Stimulated activated naive B cell treated with anti-CD40 and anti-IgM and Interleukin-4, amounts not matched to agents 10 μg/mL and 1 μg/mL and 100 μg/mL, for 72 hours (primary cell): ENCODE results near the gene WDR70.
"Not testable (repeated sequence)": the region's sequence is repeated elsewhere in the genome, so short reads cannot be mapped to it uniquely, and the experiment has no call there.

ENCODE experiments used
- ATAC-seq, 2 donors: fragments of 150-1000 bp; cut with Tn5 transposase; replicated peaks; 2 replicates each; pipeline ENCODE4 v1.10.0; 2021; ENCODE audit warnings: moderate library complexity in 1 of 2
- DNase-seq: peaks from one replicate; pipeline ENCODE4 v3.0.0; 2021
- H3K27ac Mint-ChIP-seq: one replicate; pipeline ENCODE4 v1.8.0; 2022; ENCODE audit warnings: mild to moderate bottlenecking, mixed read lengths
- H3K27me3 Mint-ChIP-seq, 2 donors: one replicate each; pipeline ENCODE4 v1.8.0; 2022; ENCODE audit warnings: mixed read lengths in 2 of 2
- H3K36me3 Mint-ChIP-seq, 2 donors: one replicate each; pipeline ENCODE4 v1.8.0; 2022; ENCODE audit warnings: mixed read lengths in 2 of 2, mild to moderate bottlenecking in 1 of 2
- H3K4me1 Mint-ChIP-seq, 2 donors: one replicate each; pipeline ENCODE4 v1.8.0; 2022; ENCODE audit warnings: mixed read lengths in 2 of 2, mild to moderate bottlenecking in 1 of 2
- H3K4me3 Mint-ChIP-seq, 2 donors: one replicate each; pipeline ENCODE4 v1.8.0; 2022; ENCODE audit warnings: mild to moderate bottlenecking in 2 of 2, mixed read lengths in 2 of 2, moderate library complexity in 1 of 2
- H3K9me3 Mint-ChIP-seq, 2 donors: one replicate each; pipeline ENCODE4 v1.8.0; 2022; ENCODE audit warnings: mixed read lengths in 2 of 2, mild to moderate bottlenecking in 1 of 2

WDR70 gene

DNA sequence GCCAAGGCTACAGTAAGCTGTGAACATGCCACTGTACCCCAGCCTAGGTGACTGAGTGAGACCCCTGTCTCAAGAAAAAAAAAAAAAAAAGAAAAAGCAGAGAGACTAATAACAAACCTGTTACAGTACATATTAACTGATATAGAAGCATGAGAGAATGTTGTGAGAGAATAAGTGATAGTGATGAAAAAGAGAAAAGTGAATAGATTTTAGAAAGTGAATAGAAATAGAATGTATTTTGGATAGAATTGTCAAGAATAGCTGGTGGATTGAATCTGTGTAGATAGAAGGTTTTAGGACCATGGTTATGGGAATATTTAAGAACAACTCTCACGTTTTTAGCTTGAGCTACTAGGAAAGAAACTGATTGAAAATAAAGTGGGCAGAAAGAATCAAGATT lies 135.8 kb downstream of the WDR70 start:
- H3K36me3 Mint-ChIP-seq = peaks cover 21 to 37% of the 10 kb centered on the region in 2 donors
- peaks cover 3 to 5% of the 10 kb centered on the region in 2 donors for H3K9me3 Mint-ChIP-seq
- no peak overlapping the region for H3K27ac Mint-ChIP-seq
- H3K4me1 Mint-ChIP-seq = peaks cover 0 to 5% of the 10 kb centered on the region in 2 donors
- ATAC-seq (no peak), DNase-seq (no peak)
- no peaks in the 10 kb centered on the region for H3K27me3 Mint-ChIP-seq
- H3K4me3 Mint-ChIP-seq = no peak overlapping the region

- DNase-seq (no peak), ATAC-seq (no peak)
- Mint-ChIP-seq H3K27ac (no peak overlapping the region), H3K36me3 (peaks cover 26 to 34% of the 10 kb centered on the region in 2 donors), H3K4me1 (peaks cover 0 to 5% of the 10 kb centered on the region in 2 donors), H3K27me3 (no peaks in the 10 kb centered on the region), H3K4me3 (no peak overlapping the region), H3K9me3 (peaks cover 3 to 5% of the 10 kb centered on the region in 2 donors)
These were observed 138.6 kb downstream of the WDR70 start for GRCh38 chr5:37517686-37518085.

DNA sequence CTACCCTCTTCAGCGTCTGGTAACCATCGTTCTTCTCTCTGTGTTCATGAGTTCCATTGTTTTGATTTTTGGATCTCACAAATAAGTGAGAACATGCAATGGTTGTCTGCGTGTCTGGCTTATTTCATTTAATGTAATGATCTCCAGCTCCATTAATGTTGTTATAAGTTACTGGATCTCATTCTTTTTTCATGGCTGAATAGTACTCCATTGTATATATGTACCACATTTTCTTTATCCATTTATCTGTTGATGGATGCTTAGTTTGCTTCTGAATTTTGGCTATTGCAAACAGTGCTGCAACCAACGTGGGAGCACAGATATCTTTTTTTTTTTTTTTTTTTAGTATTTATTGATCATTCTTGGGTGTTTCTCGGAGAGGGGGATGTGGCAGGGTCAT lies 139.2 kb downstream of the WDR70 start:
- not testable (repeated sequence) for H3K27me3 Mint-ChIP-seq, H3K4me1 Mint-ChIP-seq, H3K4me3 Mint-ChIP-seq

GRCh38 chr5:37519304-37519703 lies 140.2 kb downstream of the WDR70 start:
- DNase-seq (no peak), ATAC-seq (no peak)
- Mint-ChIP-seq H3K9me3 (peaks cover 7 to 8% of the 10 kb centered on the region in 2 donors), H3K27me3 (no peaks in the 10 kb centered on the region), H3K27ac (no peak overlapping the region), H3K4me1 (no peaks in the 10 kb centered on the region), H3K36me3 (peaks cover 30 to 37% of the 10 kb centered on the region in 2 donors), H3K4me3 (no peak overlapping the region)

More for the DNA sequence above, 139.2 kb downstream of the WDR70 start:
- not testable (repeated sequence) for ATAC-seq, DNase-seq, H3K27ac Mint-ChIP-seq, H3K9me3 Mint-ChIP-seq
- peaks cover 22 to 32% of the 10 kb centered on the region in 2 donors for H3K36me3 Mint-ChIP-seq

DNA sequence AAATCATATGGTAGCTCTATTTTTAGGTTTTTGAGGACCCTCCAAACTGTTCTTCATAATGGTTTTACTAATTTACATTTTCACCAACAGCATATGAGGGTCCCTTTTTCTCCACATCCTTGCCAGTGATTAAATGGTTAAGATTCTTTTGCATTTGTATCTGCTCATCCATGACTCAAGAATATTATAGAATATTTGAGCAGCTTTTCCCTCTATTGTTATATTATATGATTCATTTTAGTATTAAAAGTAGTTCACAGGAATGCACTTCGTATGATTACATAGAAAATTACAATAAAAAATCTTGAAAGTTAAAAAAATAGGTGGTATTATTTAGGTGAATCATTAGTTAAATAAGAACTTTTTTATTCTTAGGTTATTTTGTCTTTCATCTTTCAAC lies 140.7 kb downstream of the WDR70 start:
- ATAC-seq (no peak), DNase-seq (no peak)
- H3K27me3 Mint-ChIP-seq = no peaks in the 10 kb centered on the region
- H3K4me1 Mint-ChIP-seq = no peaks in the 10 kb centered on the region
- H3K36me3 Mint-ChIP-seq = peaks cover 34 to 38% of the 10 kb centered on the region in 2 donors
- peaks cover 10 to 11% of the 10 kb centered on the region in 2 donors for H3K9me3 Mint-ChIP-seq
- no peak overlapping the region for H3K27ac Mint-ChIP-seq
- no peak overlapping the region for H3K4me3 Mint-ChIP-seq

- no peaks in the 10 kb centered on the region for H3K27me3 Mint-ChIP-seq
- no peak for ATAC-seq
These were observed 141.7 kb downstream of the WDR70 start for GRCh38 chr5:37520811-37521210.

DNA sequence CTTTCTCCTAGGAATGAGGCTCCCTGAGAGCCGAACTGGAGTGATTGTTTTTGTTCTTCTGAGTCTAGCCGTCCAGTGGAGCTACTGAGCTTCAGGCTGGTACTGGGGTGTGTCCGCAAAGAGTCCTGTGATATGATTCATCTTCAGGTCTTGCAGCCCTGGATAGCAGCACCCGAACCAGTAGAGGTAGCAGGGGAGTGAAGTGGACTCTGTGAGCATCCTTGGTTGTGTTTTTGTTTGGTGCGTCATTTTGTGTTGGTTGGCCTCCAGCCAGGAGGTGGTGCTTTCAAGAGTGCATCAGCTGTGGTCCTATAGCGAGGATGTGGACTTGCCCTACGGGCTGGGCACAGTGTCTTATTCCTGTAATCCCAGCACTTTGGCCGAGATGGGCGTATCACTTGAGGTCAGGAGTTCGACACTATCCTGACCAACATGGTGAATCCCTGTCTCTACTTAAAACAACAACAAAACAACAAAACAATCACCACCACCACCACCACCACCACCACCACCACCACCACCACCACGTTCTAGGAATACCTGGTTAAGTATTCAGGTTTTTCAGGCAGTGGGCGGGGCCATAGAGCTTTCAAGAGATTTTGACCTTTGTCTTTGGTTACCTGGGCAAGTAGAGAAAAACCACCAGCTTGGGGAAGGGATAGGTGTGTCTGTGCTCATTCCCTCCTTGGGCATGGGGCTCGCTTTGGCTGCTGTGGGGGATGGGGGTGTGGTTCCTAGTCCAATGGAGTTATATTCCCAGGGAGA lies 154.0 kb downstream of the WDR70 start:
- Mint-ChIP-seq H3K27me3 (no peaks in the 10 kb centered on the region), H3K36me3 (peaks cover 43 to 55% of the 10 kb centered on the region in 2 donors)
- DNase-seq = no peak

More at GRCh38 chr5:37520811-37521210, 141.7 kb downstream of the WDR70 start:
- H3K9me3 Mint-ChIP-seq = peaks cover 16% of the 10 kb centered on the region in 2 donors
- no peak for DNase-seq
- no peak overlapping the region for H3K27ac Mint-ChIP-seq
- peaks cover 34 to 40% of the 10 kb centered on the region in 2 donors for H3K36me3 Mint-ChIP-seq
- H3K4me3 Mint-ChIP-seq = no peak overlapping the region
- no peaks in the 10 kb centered on the region for H3K4me1 Mint-ChIP-seq

DNA sequence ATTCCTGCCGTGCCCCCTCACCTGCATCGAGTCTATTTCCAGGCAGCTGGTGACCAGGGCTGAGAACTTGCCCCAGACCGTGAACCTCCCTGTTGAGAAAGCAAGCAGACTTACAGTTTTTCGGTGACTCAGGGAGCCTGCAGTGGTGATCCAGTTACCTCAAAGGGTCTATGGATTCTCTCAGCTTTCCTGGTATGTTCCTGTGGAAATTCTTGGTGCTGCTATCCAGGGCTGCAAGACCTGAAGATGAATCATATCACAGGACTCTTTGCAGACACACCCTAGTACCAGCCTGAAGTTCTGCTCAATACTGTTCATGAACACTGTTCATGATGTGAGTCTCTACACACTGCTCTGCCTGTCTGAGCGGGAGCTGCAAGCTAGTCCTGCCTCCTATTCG lies 154.7 kb downstream of the WDR70 start:
- DNase-seq (no peak), ATAC-seq (no peak)
- Mint-ChIP-seq H3K4me3 (no peak overlapping the region), H3K36me3 (peaks cover 46 to 55% of the 10 kb centered on the region in 2 donors), H3K27me3 (no peaks in the 10 kb centered on the region), H3K9me3 (peaks cover 10 to 12% of the 10 kb centered on the region in 2 donors), H3K27ac (no peak overlapping the region), H3K4me1 (peaks cover 2 to 7% of the 10 kb centered on the region in 2 donors)

More for the DNA sequence above, 154.0 kb downstream of the WDR70 start:
- Mint-ChIP-seq H3K27ac (no peak overlapping the region), H3K4me1 (peaks cover 2 to 7% of the 10 kb centered on the region in 2 donors), H3K4me3 (no peak overlapping the region), H3K9me3 (peaks cover 10 to 12% of the 10 kb centered on the region in 2 donors)
- no peak for ATAC-seq

- no peaks in the 10 kb centered on the region for H3K4me1 Mint-ChIP-seq
- H3K27me3 Mint-ChIP-seq = no peaks in the 10 kb centered on the region
- peaks cover 21 to 28% of the 10 kb centered on the region in 2 donors for H3K36me3 Mint-ChIP-seq
- ATAC-seq (no peak), DNase-seq (no peak)
- no peaks in the 10 kb centered on the region for H3K9me3 Mint-ChIP-seq
- no peak overlapping the region for H3K27ac Mint-ChIP-seq
- H3K4me3 Mint-ChIP-seq = no peak overlapping the region
These were observed 160.3 kb downstream of the WDR70 start for GRCh38 chr5:37539459-37539858.

DNA sequence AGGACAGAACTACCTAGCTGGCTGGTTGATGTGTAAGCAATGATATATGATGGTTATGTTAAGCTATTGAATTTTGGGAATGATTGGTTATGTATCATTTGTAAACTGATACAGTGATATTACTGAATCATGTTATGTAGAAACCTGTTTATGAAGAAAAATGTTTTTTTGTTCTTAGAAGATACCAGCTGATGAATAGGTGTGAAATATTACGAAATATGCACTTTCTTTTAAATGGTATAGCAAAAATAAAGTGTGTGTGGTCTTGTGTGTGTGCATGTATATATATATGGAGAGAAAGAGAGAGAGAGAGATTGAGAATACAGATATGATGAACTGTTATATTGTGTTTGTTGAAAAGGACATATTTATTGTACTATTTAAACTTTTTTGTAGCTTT lies 164.1 kb downstream of the WDR70 start:
- H3K27me3 Mint-ChIP-seq = no peaks in the 10 kb centered on the region
- H3K36me3 Mint-ChIP-seq = peaks cover 20 to 25% of the 10 kb centered on the region in 2 donors
- no peak for DNase-seq
- H3K9me3 Mint-ChIP-seq = peaks cover 0 to 2% of the 10 kb centered on the region in 2 donors
- ATAC-seq = no peak
- no peak overlapping the region for H3K4me3 Mint-ChIP-seq
- H3K4me1 Mint-ChIP-seq = peaks cover 0 to 6% of the 10 kb centered on the region in 2 donors
- no peak overlapping the region for H3K27ac Mint-ChIP-seq

- ATAC-seq = no peak
- Mint-ChIP-seq H3K9me3 (peaks cover 3 to 4% of the 10 kb centered on the region in 2 donors), H3K4me3 (no peak overlapping the region), H3K36me3 (peaks cover 14 to 17% of the 10 kb centered on the region in 2 donors), H3K27ac (no peak overlapping the region), H3K4me1 (peaks cover 0 to 19% of the 10 kb centered on the region in 2 donors), H3K27me3 (no peaks in the 10 kb centered on the region)
- no peak for DNase-seq
These were observed 170.3 kb downstream of the WDR70 start for GRCh38 chr5:37549411-37549810.

DNA sequence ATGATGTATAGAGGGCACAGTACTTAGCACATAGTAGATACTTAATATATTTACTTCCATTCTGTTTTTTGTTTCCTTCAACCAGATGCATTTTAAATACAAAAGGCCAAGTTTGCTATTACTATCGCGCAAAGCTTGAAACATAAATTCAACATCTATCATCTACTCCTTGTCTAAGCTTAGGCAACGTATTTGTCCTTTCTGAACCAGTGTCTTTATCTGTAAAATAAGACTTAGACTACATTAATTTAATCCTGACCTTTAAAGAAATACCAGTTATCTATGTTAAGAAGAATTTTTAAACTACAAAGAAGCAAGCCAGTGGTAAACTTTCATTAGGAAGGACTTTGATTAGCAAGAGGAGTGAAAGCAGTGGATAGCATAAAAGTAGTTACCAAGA lies 173.0 kb downstream of the WDR70 start:
- Mint-ChIP-seq H3K9me3 (peaks cover 3 to 4% of the 10 kb centered on the region in 2 donors), H3K27ac (no peak overlapping the region)

DNA sequence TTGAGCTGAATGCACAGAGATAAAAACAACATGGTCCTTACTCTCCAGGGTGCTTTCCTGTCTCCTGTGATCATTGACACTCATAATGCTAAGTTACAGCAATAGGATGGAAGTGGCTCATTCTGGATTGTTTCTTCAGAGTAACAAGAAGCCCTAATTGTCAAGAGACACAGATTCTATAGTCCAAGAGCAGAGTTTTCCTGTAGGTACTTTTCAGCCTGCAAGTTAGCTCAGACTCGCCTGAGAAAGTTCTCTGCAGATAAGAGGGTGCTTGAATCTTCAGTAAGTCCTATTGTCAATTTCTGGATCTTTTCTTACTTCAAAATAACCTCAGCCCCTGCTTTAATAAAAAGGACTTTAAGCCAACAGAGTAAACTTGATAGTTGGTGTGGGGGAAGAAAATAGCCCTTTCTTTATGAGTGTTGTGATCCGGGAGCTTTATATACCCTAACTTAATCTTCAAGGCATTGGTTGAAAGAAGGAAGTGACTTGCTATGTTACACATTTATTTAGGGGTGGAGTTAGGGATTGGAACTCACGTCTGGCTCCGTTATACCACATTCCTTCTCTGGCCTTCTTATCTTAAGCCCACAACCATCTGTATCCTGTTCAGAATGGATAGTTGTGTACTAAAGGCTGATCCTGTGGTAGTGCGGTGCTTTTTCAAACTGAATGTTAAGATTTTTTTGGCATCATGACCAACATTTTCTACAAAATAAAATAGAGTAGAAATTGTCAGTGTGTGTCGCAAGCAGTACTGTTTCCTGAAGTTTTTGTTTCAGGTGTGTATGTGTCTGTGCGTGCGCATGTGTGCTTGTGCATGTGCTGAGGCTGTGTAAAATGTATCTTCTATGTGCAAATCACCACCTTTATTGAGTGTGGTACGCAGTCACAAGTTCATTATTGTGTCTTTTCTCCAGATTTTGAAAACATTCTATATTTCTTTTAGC lies 173.9 kb downstream of the WDR70 start:
- no peaks in the 10 kb centered on the region for H3K27me3 Mint-ChIP-seq
- peaks cover 1 to 14% of the 10 kb centered on the region in 2 donors for H3K4me1 Mint-ChIP-seq
- H3K4me3 Mint-ChIP-seq = no peak overlapping the region
- ATAC-seq = no peak
- H3K36me3 Mint-ChIP-seq = peaks cover 14 to 18% of the 10 kb centered on the region in 2 donors
- H3K27ac Mint-ChIP-seq = no peak overlapping the region
- DNase-seq = no peak
- peaks cover 1 to 4% of the 10 kb centered on the region in 2 donors for H3K9me3 Mint-ChIP-seq

More for the DNA sequence above, 173.0 kb downstream of the WDR70 start:
- Mint-ChIP-seq H3K27me3 (no peaks in the 10 kb centered on the region), H3K4me3 (no peak overlapping the region), H3K36me3 (peaks cover 18 to 20% of the 10 kb centered on the region in 2 donors), H3K4me1 (peaks cover 0 to 19% of the 10 kb centered on the region in 2 donors)
- ATAC-seq (no peak), DNase-seq (no peak)

DNA sequence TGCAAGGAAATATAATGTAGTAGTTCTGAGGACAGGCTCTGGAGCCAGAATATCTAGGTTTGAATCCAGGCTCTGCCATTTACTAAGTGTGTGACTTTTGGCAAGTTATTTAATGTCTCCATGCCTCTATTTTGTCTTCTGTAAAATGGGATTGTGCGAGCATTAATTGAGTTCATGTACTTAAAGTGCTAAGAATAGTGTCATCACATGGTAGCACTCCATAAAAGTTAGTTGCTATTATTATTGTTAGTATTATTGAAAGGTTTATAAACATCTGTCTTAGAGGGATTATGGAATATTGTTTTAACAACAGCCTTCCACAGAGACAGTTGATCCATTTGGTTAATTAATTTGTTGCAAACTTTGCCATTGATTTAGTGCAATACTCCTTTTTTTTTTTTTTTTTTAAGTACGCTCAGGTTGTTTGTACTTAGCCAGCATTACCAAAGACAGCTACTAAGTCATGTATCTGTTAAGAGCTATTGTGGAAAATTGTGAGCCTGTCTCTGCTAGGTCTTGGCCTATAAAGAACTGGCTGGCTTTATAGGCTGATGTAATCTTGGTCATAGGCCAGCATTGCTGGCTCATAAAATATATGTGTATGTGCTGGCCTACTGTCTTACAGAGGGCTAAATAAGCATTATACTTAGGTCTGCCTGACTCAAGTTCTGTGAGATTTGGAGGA lies 174.7 kb downstream of the WDR70 start:
- peaks cover 14 to 20% of the 10 kb centered on the region in 2 donors for H3K36me3 Mint-ChIP-seq
- no peaks in the 10 kb centered on the region for H3K27me3 Mint-ChIP-seq
- peaks cover 1 to 4% of the 10 kb centered on the region in 2 donors for H3K9me3 Mint-ChIP-seq
- H3K4me1 Mint-ChIP-seq = peaks cover 1 to 13% of the 10 kb centered on the region in 2 donors
- H3K4me3 Mint-ChIP-seq = no peak overlapping the region
- ATAC-seq (no peak), DNase-seq (no peak)
- no peak overlapping the region for H3K27ac Mint-ChIP-seq
